Endothelial cell of umbilical vein (primary cell): ENCODE data around the gene KRTAP7-1. TPM values are rescaled to one million over a fixed set of nuclear protein-coding genes. Genes with fewer than 3 reads are reported as not detected.

Source experiments
- Bru-seq: library from RNA; stranded (reverse); fragments of 400-500 nt; gene quantifications from one replicate; lab custom pipeline; 2021; lab: Mats Ljungman, UMichigan
- BruChase-seq, 2 experiments: library from RNA; stranded (reverse); fragments of 400-500 nt; gene quantifications; one replicate each; lab custom pipeline; 2021; lab: Mats Ljungman, UMichigan
- BruUV-seq: library from RNA; stranded (reverse); fragments of 400-500 nt; replicated peaks from 2 replicates; lab custom pipeline; 2021; lab: Mats Ljungman, UMichigan
- CTCF ChIA-PET: fragments of 300-600, 350-600 bp; sonication (Branson Sonifier 250); formaldehyde crosslinking; loops from one replicate; lab custom pipeline; 2021; ENCODE audit warnings: antibody characterized with exemption, inconsistent platforms; lab: Charles Lee
- POLR2A ChIA-PET: fragments of 300-600, 350-600 bp; sonication (Branson Sonifier 250); formaldehyde crosslinking; loops from one replicate; lab custom pipeline; 2021; ENCODE audit warnings: antibody characterized with exemption, inconsistent platforms; lab: Charles Lee
- DNase-seq: peaks from one replicate; pipeline ENCODE4 v3.0.0-alpha.2; 2011; ENCODE audit warnings: low read depth, low spot score
- FAIRE-seq: peaks from 2 replicates; lab custom pipeline; 2011; peaks lifted over from hg19 to GRCh38; lab: Jason Lieb, UNC
- H2AFZ ChIP-seq: 2 replicates; pipeline ENCODE4 v1.6.0; 2012; ENCODE audit warnings: low read depth, low read length, control low read depth, inconsistent platforms
- H3K27ac ChIP-seq: 2 replicates; pipeline ENCODE4 v1.5.1; 2011; ENCODE audit warnings: low read depth, mild to moderate bottlenecking, control low read depth, low read length, moderate library complexity; ENCODE audit not compliant: insufficient read depth
- H3K27me3 ChIP-seq, 2 experiments: 2 replicates each; pipeline versions ENCODE4 v1.6.0 to v1.6.1; 2011; ENCODE audit warnings: low read length in 2 of 2, mixed read lengths in 1 of 2; ENCODE audit not compliant: control insufficient read depth in 2 of 2, insufficient read depth in 2 of 2
- H3K36me3 ChIP-seq, 2 experiments: 2 replicates in 1 of 2; 3 replicates in 1 of 2; pipeline ENCODE4 v1.5.1; 2011; ENCODE audit warnings: low read length in 2 of 2, mild to moderate bottlenecking in 1 of 2, moderate library complexity in 1 of 2; ENCODE audit not compliant: control insufficient read depth in 2 of 2, insufficient read depth in 2 of 2; ENCODE audit errors: extremely low read depth in 1 of 2
- H3K4me1 ChIP-seq: 3 replicates; pipeline ENCODE4 v1.5.1; 2011; ENCODE audit warnings: mild to moderate bottlenecking, low read length; ENCODE audit not compliant: control insufficient read depth, insufficient read depth; ENCODE audit errors: extremely low read depth
- H3K4me2 ChIP-seq: 2 replicates; pipeline ENCODE4 v1.6.1; 2011; ENCODE audit warnings: low read length, control low read depth, mixed read lengths; ENCODE audit not compliant: insufficient read depth
- H3K4me3 ChIP-seq, 3 experiments: fragments of 200-600 bp in 1 of 3; sonication (generic), shearing (Covaris generic) in 1 of 3; replicated peaks in 1 of 3; 2 replicates each; pipeline ENCODE4 v1.5.1; 2011 to 2016; ENCODE audit warnings: control low read depth in 3 of 3, low read length in 3 of 3, mild to moderate bottlenecking in 2 of 3, inconsistent platforms in 1 of 3, low read depth in 1 of 3, moderate library complexity in 1 of 3; ENCODE audit not compliant: insufficient read depth in 1 of 3
- H3K79me2 ChIP-seq: 2 replicates; pipeline ENCODE4 v1.6.0; 2012; ENCODE audit warnings: low read length, inconsistent platforms; ENCODE audit not compliant: control insufficient read depth, insufficient read depth
- H3K9ac ChIP-seq: replicated peaks from 2 replicates; pipeline ENCODE3; 2011; ENCODE audit warnings: low read length, control low read depth; ENCODE audit not compliant: insufficient read depth; ENCODE audit errors: extremely low read depth
- H3K9me1 ChIP-seq: replicated peaks from 3 replicates; pipeline ENCODE4 v1.6.0; 2011; ENCODE audit warnings: mild to moderate bottlenecking, low read length; ENCODE audit not compliant: control insufficient read depth, insufficient read depth; ENCODE audit errors: extremely low read depth
- H3K9me3 ChIP-seq: replicated peaks from 2 replicates; pipeline ENCODE4 v1.5.1; 2012; ENCODE audit warnings: low read length, inconsistent platforms; ENCODE audit not compliant: control insufficient read depth, insufficient read depth
- H4K20me1 ChIP-seq: replicated peaks from 2 replicates; pipeline ENCODE3; 2011; ENCODE audit warnings: mild to moderate bottlenecking, low read length; ENCODE audit not compliant: control insufficient read depth, insufficient read depth; ENCODE audit errors: extremely low read depth
- CTCF ChIP-seq, 2 donors: IDR thresholded peaks; 1 replicate in 1 of 2; 2 replicates in 1 of 2; pipeline ENCODE4 v1.5.1; 2011; ENCODE audit warnings: low read length in 2 of 2, mild to moderate bottlenecking in 2 of 2, moderate library complexity in 2 of 2, control low read depth in 1 of 2, inconsistent platforms in 1 of 2, low read depth in 1 of 2; ENCODE audit not compliant: insufficient read depth in 1 of 2; ENCODE audit errors: extremely low read depth in 1 of 2
- EZH2 ChIP-seq: IDR thresholded peaks from 2 replicates; pipeline ENCODE4 v1.6.1; 2012; ENCODE audit warnings: borderline replicate concordance, low read depth, mild to moderate bottlenecking, moderate library complexity, low read length, inconsistent platforms; ENCODE audit not compliant: severe bottlenecking
- FOS ChIP-seq: IDR thresholded peaks from 2 replicates; pipeline ENCODE4 v1.6.1; 2011; ENCODE audit warnings: mild to moderate bottlenecking, low read length, moderate library complexity, borderline replicate concordance; ENCODE audit not compliant: insufficient read depth
- GATA2 ChIP-seq: IDR thresholded peaks from 2 replicates; pipeline ENCODE4 v1.7.0; 2011; ENCODE audit warnings: low read depth, mild to moderate bottlenecking, moderate library complexity, mixed read lengths, low read length; ENCODE audit not compliant: insufficient read length, insufficient read depth
- JUN ChIP-seq: IDR thresholded peaks from 2 replicates; pipeline ENCODE4 v1.6.1; 2011; ENCODE audit warnings: borderline replicate concordance, low read depth; ENCODE audit not compliant: insufficient read length, insufficient read depth
- MAX ChIP-seq: IDR thresholded peaks from 2 replicates; pipeline ENCODE4 v1.6.1; 2011; ENCODE audit not compliant: insufficient read depth, insufficient read length
- MYC ChIP-seq: IDR thresholded peaks from one replicate; pipeline ENCODE4 v1.6.1; 2011; ENCODE audit warnings: mild to moderate bottlenecking, low read depth, low read length
- POLR2A ChIP-seq: IDR thresholded peaks from 2 replicates; pipeline ENCODE4 v1.6.1; 2012; ENCODE audit warnings: low read depth, mild to moderate bottlenecking, control low read depth, low read length
- POLR2AphosphoS5 ChIP-seq: IDR thresholded peaks from 2 replicates; pipeline ENCODE4 v1.6.1; 2012; ENCODE audit warnings: low read depth, mild to moderate bottlenecking, control low read depth, low read length, moderate library complexity; ENCODE audit not compliant: insufficient read depth
- dilution Hi-C: fragments of 300-500 bp; cut with MboI; formaldehyde crosslinking; loops from one replicate; pipeline ENCODE4 v1.15.0; 2019; ENCODE audit warnings: low sequenced_read_pairs; ENCODE audit not compliant: extremely low pct_ligation_motif_present
- intact Hi-C: fragments of 100-400 bp; cut with micrococcal nuclease; formaldehyde crosslinking; loops from one replicate; pipeline ENCODE4 v1.10.0; 2022
- long read RNA-seq: library from polyadenylated mRNA; stranded (forward); transcript quantifications from one replicate; pipeline ENCODE4 v2.0.0, GENCODE V29; 2021
- polyA minus RNA-seq, 3 experiments: library from RNA; depleted of rRNA, polyadenylated mRNA; stranded (reverse); fragments of >200 nt; gene quantifications; 1 replicate in 1 of 3; 2 replicates in 2 of 3; pipeline ENCODE4 v1.2.3, GENCODE V29; 2011
- polyA plus RNA-seq, 4 experiments: library from polyadenylated mRNA; depleted of rRNA in 3 of 4; stranded (reverse) in 3 of 4; unstranded in 1 of 4; fragments of >200 nt; gene quantifications; 2 replicates each; pipeline versions ENCODE4 v1.2.1 to v1.2.3, GENCODE V29; 2011 to 2012; ENCODE audit warnings: missing spikeins in 1 of 4
- total RNA-seq: library from RNA; stranded (reverse); gene quantifications from 2 replicates; pipeline ENCODE4 v1.2.3, GENCODE V29; 2021

The KRTAP7-1 gene
- total RNA-seq (not detected in 2 replicates), polyA plus RNA-seq (not detected in 2 replicates), polyA minus RNA-seq (not detected in 2 replicates), Bru-seq, nascent RNA (not detected), BruChase-seq, experiment 1, labeled RNA remaining after a 6-hour chase (not detected), BruChase-seq, experiment 2, labeled RNA remaining after a 2-hour chase (not detected)
- polyA plus RNA-seq (2011; cell fraction: cytosol; rRNA removed), result not detected in 2 replicates
- polyA plus RNA-seq (2011; cell fraction: nucleus; rRNA removed), result not detected in 2 replicates
- not detected in 2 replicates for polyA plus RNA-seq (2012)
- polyA minus RNA-seq (2011; cell fraction: cytosol; rRNA and poly(A)+ RNA removed), result not detected
- polyA minus RNA-seq (2011; cell fraction: nucleus; rRNA and poly(A)+ RNA removed), result not detected in 2 replicates
- long read RNA-seq, result 0 reads

- intact Hi-C loops, result loop anchor here (5.0 kb wide), 1 partner anchor 258 kb away; no protein-coding TSS in a partner anchor
- no peak within 1 kb of the TSS for H3K4me3 ChIP-seq
- BruUV-seq, result no TSS peak
- H4K20me1 ChIP-seq, result no peaks in the 10 kb centered on the region
- H2AFZ ChIP-seq, result no peak within 1 kb of the TSS
- H3K27ac ChIP-seq, result no peak within 1 kb of the TSS
- H3K9ac ChIP-seq, result no peak within 1 kb of the TSS
- CTCF ChIA-PET, result no interaction called here
- no peaks in the 10 kb centered on the region for H3K27me3 ChIP-seq
- FAIRE-seq, result no peak
- H3K4me2 ChIP-seq, result no peak within 1 kb of the TSS
- no peaks in the 10 kb centered on the region for H3K4me1 ChIP-seq
- no peaks in the 10 kb centered on the region for H3K79me2 ChIP-seq
- dilution Hi-C loops, result no loop called here
- H3K9me1 ChIP-seq, result no peaks in the 10 kb centered on the region
- POLR2A ChIA-PET, result no interaction called here
- TF ChIP-seq MAX (no peak), POLR2A (no peak), EZH2 (no peak), FOS (no peak), MYC (no peak), GATA2 (no peak), JUN (no peak), CTCF (IDR thresholded peaks at IDR 0.05; ENCODE audit: extremely low read depth in 1 of 2, insufficient read depth in 1 of 2, low read depth in 1 of 2, low read length in 2 of 2) (no peak), POLR2AphosphoS5 (no peak)
- no peaks in the 10 kb centered on the region for H3K36me3 ChIP-seq
- peaks cover 8% of the 10 kb centered on the region for H3K9me3 ChIP-seq
- DNase-seq, result no peak
Measured at GRCh38 chr21:30829659-30830058, at the start of gene KRTAP7-1. Gene KRTAP7-1 (minus strand): TSS chr21:30829759. CDS start chr21:30829698, 61 bp downstream.
